D721Med (cell line): ENCODE data around the gene ZNF79.
"Not testable (repeated sequence)": the region's sequence is repeated elsewhere in the genome, so short reads cannot be mapped to it uniquely, and the experiment has no call there.

Experiments used
- DNase-seq: peaks from one replicate; pipeline ENCODE4 v3.0.0; 2011; ENCODE audit warnings: low spot score; ENCODE audit not compliant: insufficient read length
- FAIRE-seq: peaks from 2 replicates; lab custom pipeline; 2011; peaks lifted over from hg19 to GRCh38; lab: Jason Lieb, UNC
- CTCF ChIP-seq: IDR thresholded peaks from 2 replicates; pipeline ENCODE4 v1.5.1; 2012; ENCODE audit warnings: mild to moderate bottlenecking, control low read depth; ENCODE audit not compliant: insufficient read depth; ENCODE audit errors: missing control alignments

Gene ZNF79

GRCh38 chr9:127455324-127455992, 31.3 kb downstream of the ZNF79 start:
- peak; percentile 35 for TF ChIP-seq CTCF
- no peak for DNase-seq
- no peak for FAIRE-seq

DNA sequence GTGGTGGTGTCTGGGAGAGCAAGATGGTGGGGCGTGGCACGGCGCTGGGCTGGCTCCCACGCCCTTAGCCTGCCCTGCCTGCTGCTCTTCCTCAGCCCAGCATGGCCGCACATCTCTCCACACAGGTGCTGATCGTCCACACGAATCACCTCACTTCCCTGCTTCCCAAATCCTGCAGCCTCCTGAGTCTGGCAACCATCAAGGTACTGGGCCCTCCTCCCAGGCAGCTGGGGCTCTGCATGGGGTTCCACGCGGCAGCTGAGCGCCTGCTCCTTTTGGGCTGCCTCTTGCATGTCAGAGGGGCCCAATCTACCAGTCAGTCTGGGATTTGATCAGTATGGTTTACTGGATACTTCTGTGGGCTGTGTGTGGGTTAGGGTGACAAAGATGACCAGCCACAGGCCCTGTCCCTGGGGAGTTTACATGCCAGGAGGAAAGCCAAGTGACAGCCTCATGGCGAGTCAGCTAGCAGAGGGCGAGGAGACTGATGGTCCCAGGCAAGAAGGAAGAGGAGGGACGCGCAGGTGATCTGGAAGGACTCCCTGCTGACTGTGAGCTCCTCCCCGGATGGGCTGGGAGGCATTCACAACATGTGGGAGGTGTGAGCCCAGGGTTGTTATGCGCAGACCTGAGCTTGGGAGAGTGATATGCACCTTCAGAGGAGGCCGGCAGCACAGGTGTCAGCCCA, 33.2 kb downstream of the ZNF79 start:
- TF ChIP-seq CTCF = no peak
- no peak for DNase-seq
- no peak for FAIRE-seq

DNA sequence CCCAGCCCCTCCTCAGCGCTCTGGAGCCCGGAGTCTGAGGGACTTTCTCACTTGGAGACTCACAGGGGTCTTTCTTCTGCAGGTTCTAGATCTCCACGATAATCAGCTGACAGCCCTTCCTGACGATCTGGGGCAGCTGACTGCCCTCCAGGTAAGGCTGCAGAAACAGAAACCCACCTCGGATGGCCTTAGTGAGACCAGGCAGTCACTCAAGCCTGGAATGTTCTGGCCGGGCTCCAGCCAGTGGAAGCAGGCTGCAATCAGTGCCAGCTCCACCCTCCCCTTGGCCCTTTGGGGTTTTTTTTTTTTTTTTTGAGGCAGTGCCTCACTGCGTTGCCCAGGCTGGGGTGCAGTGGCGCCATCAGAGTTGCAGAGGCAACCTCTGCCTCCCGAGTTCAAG, 34.7 kb downstream of the ZNF79 start:
- no peak for DNase-seq
- FAIRE-seq = no peak
- no peak for TF ChIP-seq CTCF

- DNase-seq (no peak), FAIRE-seq (no peak)
- no peak for TF ChIP-seq CTCF
Measured at GRCh38 chr9:127463382-127463781, 39.2 kb downstream of the ZNF79 start.

- DNase-seq (no peak), FAIRE-seq (no peak)
- TF ChIP-seq CTCF = no peak
Measured at GRCh38 chr9:127463911-127464310, 39.7 kb downstream of the ZNF79 start.

DNA sequence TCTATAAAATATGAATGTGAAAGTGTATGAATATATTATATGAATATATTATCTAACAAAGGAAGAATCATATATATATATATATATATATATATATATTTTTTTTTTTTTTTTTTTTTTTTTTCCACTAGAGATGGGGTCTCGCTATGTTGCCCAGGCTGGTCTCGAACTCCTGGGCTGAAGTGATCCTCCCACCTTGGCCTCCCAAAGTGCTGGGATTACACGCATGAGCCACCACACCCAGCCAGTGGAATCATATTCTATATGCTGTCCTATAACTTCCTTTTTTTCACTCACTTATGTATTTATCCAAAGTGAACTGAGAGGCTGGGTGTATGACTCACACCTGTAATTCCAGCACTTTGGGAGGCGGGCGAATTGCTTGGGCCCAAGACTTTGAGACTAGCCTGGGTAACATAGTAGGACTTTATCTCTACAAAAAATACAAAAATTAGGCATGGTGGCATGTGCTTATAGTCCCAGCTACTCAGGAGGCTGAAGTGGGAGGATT, 42.3 kb downstream of the ZNF79 start:
- not testable (repeated sequence) for DNase-seq, FAIRE-seq

DNA sequence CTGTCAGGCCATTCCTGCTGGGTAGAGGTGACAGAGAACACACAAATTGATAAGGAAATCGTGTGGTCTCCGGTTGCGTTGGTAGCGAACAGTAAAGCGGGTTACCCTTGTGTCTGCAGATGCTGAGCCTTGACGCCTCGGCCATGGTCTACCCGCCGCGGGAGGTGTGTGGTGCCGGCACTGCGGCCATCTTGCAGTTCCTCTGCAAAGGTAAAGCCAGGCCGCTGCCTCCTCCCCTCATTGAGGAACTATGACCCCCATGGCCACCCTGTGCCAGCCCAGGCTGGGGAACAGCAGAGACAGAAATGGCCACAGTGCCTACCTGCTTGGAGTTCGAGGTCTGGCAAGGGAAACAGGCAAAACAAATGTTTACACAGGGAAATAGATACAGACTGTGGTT, 43.4 kb downstream of the ZNF79 start:
- DNase-seq (no peak), FAIRE-seq (no peak)
- no peak for TF ChIP-seq CTCF
